Middle frontal gyrus (tissue), 1 donor: ENCODE results near the gene ZRANB1.

Experiments
- DNase-seq: peaks from one replicate; pipeline ENCODE4 v3.0.0-alpha.2; 2015; ENCODE audit warnings: low spot score; ENCODE audit errors: extremely low spot score

The ZRANB1 gene

GRCh38 chr10:125004571-125005311 lies 62.8 kb downstream of the ZRANB1 start:
- DNase-seq, result no peak

GRCh38 chr10:125005312-125006187 lies 63.6 kb downstream of the ZRANB1 start:
- no peak for DNase-seq

- no peak for DNase-seq
These were observed 64.3 kb downstream of the ZRANB1 start for GRCh38 chr10:125006188-125006680.

- DNase-seq, result no peak
These were observed 65.1 kb downstream of the ZRANB1 start for GRCh38 chr10:125006921-125007426.

- no peak for DNase-seq
These were observed 65.5 kb downstream of the ZRANB1 start for GRCh38 chr10:125007436-125007835.

- DNase-seq, result no peak
These were observed 67.0 kb downstream of the ZRANB1 start for GRCh38 chr10:125008689-125009638.

GRCh38 chr10:125009661-125010161 lies 67.8 kb downstream of the ZRANB1 start:
- DNase-seq, result no peak

GRCh38 chr10:125010362-125010761 lies 68.4 kb downstream of the ZRANB1 start:
- no peak for DNase-seq

- DNase-seq, result no peak
These were observed 69.4 kb downstream of the ZRANB1 start for GRCh38 chr10:125011171-125011925.

- no peak for DNase-seq
These were observed 70.2 kb downstream of the ZRANB1 start for GRCh38 chr10:125011926-125012705.

GRCh38 chr10:125012851-125013528 lies 71.1 kb downstream of the ZRANB1 start:
- DNase-seq, result no peak

GRCh38 chr10:125013529-125013872 lies 71.6 kb downstream of the ZRANB1 start:
- no peak for DNase-seq

GRCh38 chr10:125014086-125014830 lies 72.3 kb downstream of the ZRANB1 start:
- DNase-seq, result no peak

GRCh38 chr10:125014836-125015355 lies 73.0 kb downstream of the ZRANB1 start:
- DNase-seq, result no peak

GRCh38 chr10:125015356-125015944 lies 73.5 kb downstream of the ZRANB1 start:
- no peak for DNase-seq

GRCh38 chr10:125016123-125016522 lies 74.2 kb downstream of the ZRANB1 start:
- no peak for DNase-seq

GRCh38 chr10:125016611-125017202 lies 74.8 kb downstream of the ZRANB1 start:
- no peak for DNase-seq
